ENCODE measurements around the gene CALCOCO1. TPM values are rescaled to one million over a fixed set of nuclear protein-coding genes. Genes with fewer than 3 reads are reported as not detected.

Gene CALCOCO1
- total RNA-seq, 1 donor from 2014 or later, result 212 TPM

DNA sequence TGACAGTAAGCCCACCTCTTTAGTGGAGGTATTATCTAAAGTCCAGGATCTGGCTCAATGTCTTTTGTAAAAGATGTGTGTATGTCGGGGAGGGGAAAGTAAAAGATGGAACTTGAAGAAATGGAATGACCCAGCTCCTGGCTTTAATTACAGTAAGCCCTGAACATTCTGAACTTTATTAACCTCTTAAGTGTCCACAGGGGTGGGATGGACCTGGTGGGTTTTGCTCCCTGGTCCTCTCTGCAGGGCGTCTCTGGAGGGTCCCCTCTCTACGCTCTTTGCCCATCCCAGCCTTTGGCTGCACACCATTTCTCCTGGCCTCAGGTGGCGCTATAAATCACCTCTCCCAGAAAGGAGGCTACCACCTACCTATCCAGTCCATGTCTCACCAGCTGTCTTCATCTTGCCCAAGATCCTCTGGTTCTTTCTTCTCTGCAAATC, 28.2 kb upstream of the CALCOCO1 start:
- peaks cover 27% of the 10 kb centered on the region for H3K4me1 ChIP-seq
- H3K9me3 ChIP-seq, result no peaks in the 10 kb centered on the region
- no peak overlapping the region for H3K4me3 ChIP-seq
- no peak for DNase-seq
- no peak overlapping the region for H3K27ac ChIP-seq
- H3K27me3 ChIP-seq (ENCODE audit: low read depth), result peaks cover 38% of the 10 kb centered on the region
- intact Hi-C loops (cut with DNase I), result no loop called here
- ATAC-seq, result no peak
- TF ChIP-seq CTCF (IDR thresholded peaks at IDR 0.05), result no peak
- H3K36me3 ChIP-seq, result no peaks in the 10 kb centered on the region

GRCh38 chr12:53754633-53755264, 27.5 kb upstream of the CALCOCO1 start:
- H3K27me3 ChIP-seq (ENCODE audit: low read depth), result peaks cover 39% of the 10 kb centered on the region
- H3K36me3 ChIP-seq, result no peaks in the 10 kb centered on the region
- no peak for TF ChIP-seq CTCF (IDR thresholded peaks at IDR 0.05)
- no peak overlapping the region for H3K4me3 ChIP-seq
- ATAC-seq (peak; percentile 5 to 7), DNase-seq (no peak)
- peaks cover 31% of the 10 kb centered on the region for H3K4me1 ChIP-seq
- intact Hi-C loops (cut with DNase I), result no loop called here
- no peaks in the 10 kb centered on the region for H3K9me3 ChIP-seq
- H3K27ac ChIP-seq, result no peak overlapping the region

DNA sequence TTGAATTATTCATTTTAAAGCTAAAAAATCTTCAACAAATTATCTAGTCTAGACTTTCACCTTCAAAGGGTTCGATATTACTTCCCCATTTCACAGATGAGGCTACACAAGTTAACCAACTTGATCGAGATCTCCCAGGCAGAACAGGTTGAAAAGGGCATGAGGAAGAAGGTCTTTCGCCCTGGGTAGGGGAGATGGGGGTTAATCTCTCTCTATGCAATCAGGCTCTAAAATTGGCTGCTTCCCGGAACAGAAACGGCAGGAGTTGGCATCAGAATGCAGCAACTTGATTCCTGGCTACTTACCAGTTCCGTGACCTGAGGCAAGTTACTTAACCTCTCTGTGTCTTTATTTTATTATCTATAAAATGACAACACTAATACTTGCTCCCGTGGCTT, 26.9 kb upstream of the CALCOCO1 start:
- Histone ChIP-seq H3K9me3 (no peaks in the 10 kb centered on the region), H3K4me1 (peaks cover 31% of the 10 kb centered on the region), H3K4me3 (no peak overlapping the region), H3K36me3 (no peaks in the 10 kb centered on the region), H3K27me3 (ENCODE audit: low read depth) (peaks cover 40% of the 10 kb centered on the region), H3K27ac (no peak overlapping the region)
- ATAC-seq (no peak), DNase-seq (no peak)
- intact Hi-C loops (cut with DNase I), result no loop called here
- TF ChIP-seq CTCF (IDR thresholded peaks at IDR 0.05), result no peak

- ATAC-seq, result no peak
- Histone ChIP-seq H3K27me3 (ENCODE audit: low read depth) (peaks cover 41% of the 10 kb centered on the region), H3K4me3 (no peak overlapping the region), H3K27ac (no peak overlapping the region), H3K36me3 (no peaks in the 10 kb centered on the region), H3K9me3 (no peaks in the 10 kb centered on the region), H3K4me1 (peaks cover 31% of the 10 kb centered on the region)
- TF ChIP-seq CTCF (IDR thresholded peaks at IDR 0.05), result no peak
- intact Hi-C loops (cut with DNase I), result no loop called here
- no peak for DNase-seq
Measured at GRCh38 chr12:53752621-53753020, 25.4 kb upstream of the CALCOCO1 start.

GRCh38 chr12:53752192-53752601, 24.9 kb upstream of the CALCOCO1 start:
- TF ChIP-seq CTCF (IDR thresholded peaks at IDR 0.05), result no peak
- Histone ChIP-seq H3K4me1 (peaks cover 31% of the 10 kb centered on the region), H3K4me3 (peak overlapping the region; percentile 61), H3K27ac (no peak overlapping the region), H3K27me3 (ENCODE audit: low read depth) (peaks cover 46% of the 10 kb centered on the region), H3K36me3 (no peaks in the 10 kb centered on the region), H3K9me3 (no peaks in the 10 kb centered on the region)
- ATAC-seq (no peak), DNase-seq (no peak)
- intact Hi-C loops (cut with DNase I), result no loop called here
